Activated gamma-delta T cell treated with Interleukin-2 at 50 U/mL for 16 hours (primary cell): ENCODE measurements around the gene ERC1.

Experiments used
- DNase-seq: peaks from one replicate; pipeline ENCODE4 v3.0.0-alpha.2; 2020

The ERC1 gene

GRCh38 chr12:1464925-1465324 is 473.9 kb downstream of the ERC1 start:
- no peak for DNase-seq

GRCh38 chr12:1465990-1466389 is 475.0 kb downstream of the ERC1 start:
- DNase-seq: no peak

- DNase-seq: no peak
These were observed 475.6 kb downstream of the ERC1 start for GRCh38 chr12:1466481-1467154.

DNA sequence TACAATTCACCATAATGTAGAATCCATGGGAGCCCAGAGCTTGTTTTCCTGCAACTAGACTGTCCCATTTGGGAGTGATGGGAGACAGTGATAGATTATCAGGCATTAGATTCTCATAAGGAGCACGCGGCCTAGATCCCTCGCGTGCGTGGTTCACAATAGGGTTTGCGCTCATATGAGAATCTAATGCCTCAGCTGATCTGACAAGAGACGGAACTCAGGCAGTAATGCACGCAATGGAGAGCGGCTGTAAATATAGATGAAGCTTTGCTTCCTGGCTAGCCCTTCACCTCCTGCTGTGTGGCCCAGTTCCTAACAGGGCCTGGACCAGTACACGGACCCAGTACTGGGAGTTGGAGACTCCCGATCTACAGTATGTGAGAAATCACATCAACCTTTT is 476.7 kb downstream of the ERC1 start:
- DNase-seq: no peak

GRCh38 chr12:1469070-1469469 is 478.0 kb downstream of the ERC1 start:
- DNase-seq: no peak

DNA sequence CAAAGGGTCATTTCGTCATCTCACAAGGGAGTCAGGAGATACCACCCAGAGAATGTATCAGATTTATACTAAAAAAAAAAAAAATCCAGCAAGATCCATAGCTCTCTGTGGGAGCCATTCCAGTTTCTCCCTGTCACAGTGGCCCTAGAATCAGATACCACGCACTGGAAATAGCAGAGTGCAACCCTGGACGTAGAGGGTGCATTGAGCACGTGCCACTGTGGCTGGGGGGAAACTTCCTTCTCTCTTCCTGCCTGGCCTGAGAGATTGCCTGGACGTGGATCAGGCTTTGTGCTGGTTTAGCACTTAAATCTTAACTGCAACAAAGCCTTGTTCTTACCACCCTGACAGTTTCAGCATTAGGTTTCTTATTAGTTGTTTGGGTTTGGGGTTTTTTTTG is 479.0 kb downstream of the ERC1 start:
- DNase-seq: no peak

DNA sequence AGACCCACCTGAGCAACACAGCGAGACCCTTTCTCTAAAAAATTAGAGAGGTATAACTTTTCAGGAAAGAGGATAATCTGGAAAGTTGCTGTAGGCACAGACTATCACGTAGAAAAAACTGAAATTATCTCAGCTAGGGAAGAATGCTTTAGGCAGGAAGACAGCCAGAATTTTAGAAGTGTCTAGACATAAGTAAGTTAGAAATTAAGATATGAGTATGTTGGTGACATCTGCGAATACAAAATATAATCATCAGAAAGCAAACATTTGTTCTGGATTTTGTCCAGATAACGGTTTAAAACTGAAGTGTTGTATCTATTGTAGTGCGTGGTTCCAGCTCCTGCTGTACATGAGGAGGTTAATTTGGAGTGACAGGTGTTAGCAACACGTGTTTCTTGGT is 480.2 kb downstream of the ERC1 start:
- DNase-seq: no peak

DNA sequence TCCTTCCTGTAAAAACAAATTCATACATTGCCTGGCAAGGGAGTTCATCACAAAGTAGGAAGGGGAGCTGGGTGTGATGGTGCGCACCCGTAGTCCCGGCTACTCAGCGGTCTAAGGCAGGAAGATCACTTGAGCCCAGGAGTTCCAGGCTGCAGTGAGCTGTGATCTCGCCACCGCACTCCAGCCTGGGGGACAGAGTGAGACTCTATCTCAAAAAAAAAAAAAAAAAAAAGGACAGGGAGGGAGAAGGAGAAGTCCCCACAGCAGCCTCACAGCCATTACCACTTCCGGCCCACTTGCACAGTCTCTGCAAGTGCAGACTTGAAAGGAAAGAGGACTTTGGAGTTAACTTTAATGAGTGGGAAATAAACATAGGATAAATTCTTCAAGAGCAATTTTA is 482.4 kb downstream of the ERC1 start:
- DNase-seq: peak; percentile 23

- no peak for DNase-seq
These were observed 483.1 kb downstream of the ERC1 start for GRCh38 chr12:1474041-1474573.

GRCh38 chr12:1474574-1475153 is 483.6 kb downstream of the ERC1 start:
- DNase-seq: no peak

DNA sequence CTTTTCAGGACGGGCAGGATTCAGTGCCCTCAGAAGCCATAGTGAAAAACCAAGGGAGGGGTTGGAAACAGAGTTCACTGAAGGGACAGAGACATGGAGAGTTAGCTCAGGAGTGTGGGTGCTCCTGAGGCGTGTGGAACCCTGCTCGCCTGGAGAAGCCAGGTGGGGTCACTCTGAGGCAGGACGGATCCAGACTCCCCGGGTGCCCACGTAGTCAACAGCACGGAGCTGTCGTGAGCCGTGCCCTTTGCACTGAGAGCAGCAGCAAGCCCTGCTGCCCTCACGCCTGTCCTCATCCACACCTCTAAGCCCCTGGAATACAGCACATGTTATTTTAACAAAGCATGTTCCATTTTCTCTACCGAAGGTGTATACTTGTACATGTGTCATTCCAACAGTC is 488.6 kb downstream of the ERC1 start:
- no peak for DNase-seq

- no peak for DNase-seq
These were observed 490.3 kb downstream of the ERC1 start for GRCh38 chr12:1481326-1481725.

- no peak for DNase-seq
These were observed 490.9 kb downstream of the ERC1 start for GRCh38 chr12:1481906-1482305.

GRCh38 chr12:1488908-1489381 is 497.9 kb downstream of the ERC1 start:
- no peak for DNase-seq

- no peak for DNase-seq
These were observed 501.1 kb downstream of the ERC1 start for GRCh38 chr12:1491983-1492697.

GRCh38 chr12:1493781-1494565 is 502.9 kb downstream of the ERC1 start:
- no peak for DNase-seq

DNA sequence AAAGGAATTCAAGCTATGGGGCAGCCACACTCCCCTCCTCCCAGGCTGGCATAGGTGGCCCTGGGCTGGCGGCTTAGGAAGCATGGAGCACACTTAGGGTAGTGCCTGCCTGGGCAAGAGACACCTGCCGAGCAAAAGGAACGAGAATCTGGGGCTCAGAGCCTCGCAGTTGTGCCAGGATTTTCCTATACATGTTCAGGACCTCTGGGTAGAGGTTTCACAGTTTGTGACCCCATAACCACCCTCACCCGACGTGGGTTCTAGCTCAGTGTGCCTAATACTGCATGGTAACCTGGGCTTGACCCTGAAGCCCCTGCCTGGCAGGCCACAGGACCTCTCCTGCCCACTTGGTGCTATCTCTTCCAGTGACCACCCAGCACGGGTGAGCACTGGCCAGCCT is 503.8 kb downstream of the ERC1 start:
- DNase-seq: no peak

DNA sequence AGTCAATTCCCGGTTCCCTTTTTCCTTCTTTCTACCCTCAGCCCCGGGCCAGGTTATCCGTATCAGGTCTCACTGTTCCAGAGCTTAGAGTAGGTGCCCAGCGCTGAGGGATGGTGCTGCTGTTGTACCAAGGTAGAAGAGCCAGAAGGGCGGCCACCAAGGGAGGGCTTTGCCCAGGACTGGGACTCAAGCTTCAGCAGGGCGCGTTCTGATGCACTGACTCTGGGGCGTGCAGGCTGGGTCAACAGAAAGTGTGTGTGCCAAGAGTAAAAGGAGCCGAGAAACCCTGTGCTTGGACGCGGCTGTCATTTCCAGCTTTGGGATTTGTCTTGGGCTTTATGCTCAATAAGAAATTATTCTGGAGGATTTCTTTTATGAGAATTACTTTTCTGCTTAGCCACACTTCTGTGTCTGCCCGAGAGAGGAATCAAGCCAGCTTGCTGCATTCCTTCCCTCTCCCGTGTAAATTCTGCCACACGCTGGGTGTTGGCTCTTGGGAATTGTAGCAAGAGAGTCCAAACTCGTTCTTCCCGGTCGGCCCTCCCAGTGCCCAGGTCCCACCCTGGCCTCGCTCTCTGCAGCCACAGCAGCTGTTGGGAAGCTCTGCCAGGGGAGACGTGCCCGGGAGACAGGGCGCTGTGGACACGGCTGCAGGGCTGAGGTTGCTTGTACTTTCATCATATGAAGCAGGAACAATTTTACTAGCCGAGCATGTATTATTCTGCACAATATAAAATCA is 505.3 kb downstream of the ERC1 start:
- no peak for DNase-seq

- no peak for DNase-seq
These were observed 506.1 kb downstream of the ERC1 start for GRCh38 chr12:1497161-1497560.

- no peak for DNase-seq
These were observed 507.2 kb downstream of the ERC1 start for GRCh38 chr12:1498199-1498740.

GRCh38 chr12:1499351-1499750 is 508.3 kb downstream of the ERC1 start:
- DNase-seq: no peak
